BE2C (cell line): Measurements from ENCODE around the gene SMYD4.
"Not testable (repeated sequence)": the region's sequence is repeated elsewhere in the genome, so short reads cannot be mapped to it uniquely, and the experiment has no call there.

Source experiments
- DNase-seq: peaks from one replicate; pipeline ENCODE4 v3.0.0-alpha.2; 2020
- H3K27me3 ChIP-seq: fragments of 250-450 bp; sonication (Bioruptor Pico); 2 replicates; pipeline ENCODE4 v1.5.1; 2020; ENCODE audit warnings: mild to moderate bottlenecking
- H3K36me3 ChIP-seq: fragments of 250-450 bp; sonication (Bioruptor Pico); 2 replicates; pipeline ENCODE4 v1.5.1; 2020; ENCODE audit warnings: mild to moderate bottlenecking
- H3K4me1 ChIP-seq: fragments of 250-450 bp; sonication (Bioruptor Pico); 2 replicates; pipeline ENCODE4 v1.5.1; 2020
- H3K4me3 ChIP-seq: 2 replicates; pipeline ENCODE4 v1.5.1; 2011; ENCODE audit warnings: low read depth, low read length
- H3K9me3 ChIP-seq: fragments of 250-450 bp; sonication (Bioruptor Pico); 2 replicates; pipeline ENCODE4 v1.5.1; 2020
- TF ChIP-seq, protein P1 (sequence below): IDR thresholded peaks from 2 replicates; pipeline ENCODE4 v1.5.1; 2012; ENCODE audit warnings: mild to moderate bottlenecking, low read depth, low read length

The SMYD4 gene

DNA sequence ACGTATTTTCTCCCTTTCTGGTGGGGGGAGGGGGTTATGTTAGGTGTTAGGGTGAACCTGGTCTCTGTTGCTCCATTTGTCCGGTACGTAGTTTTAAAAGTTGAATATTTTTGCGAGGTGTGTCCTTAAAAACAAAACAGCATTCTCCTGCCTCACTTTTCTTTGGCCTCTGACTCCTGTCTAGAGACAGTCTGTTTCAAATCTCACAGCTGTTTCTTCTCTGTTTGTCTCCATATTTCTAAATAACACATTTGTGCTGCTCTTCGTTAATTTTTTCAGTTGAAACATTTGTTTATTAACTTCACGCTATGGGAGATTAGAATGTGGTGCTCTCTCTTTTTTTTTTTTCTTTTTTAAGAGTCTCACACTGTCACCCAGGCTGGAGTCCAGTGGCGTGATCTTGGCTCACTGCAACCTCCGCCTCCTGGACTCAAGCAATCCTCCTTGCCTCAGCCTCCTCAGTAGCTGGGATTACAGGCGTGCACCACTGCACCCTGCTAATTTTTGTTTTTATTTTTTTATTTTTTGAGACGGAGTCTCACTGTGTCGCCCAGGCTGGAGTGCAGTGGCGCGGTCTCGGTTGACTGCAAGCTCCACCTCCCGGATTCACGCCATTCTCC is 31.8 kb upstream of the SMYD4 start:
- H3K4me1 ChIP-seq: no peaks in the 10 kb centered on the region
- no peaks in the 10 kb centered on the region for H3K27me3 ChIP-seq
- no peaks in the 10 kb centered on the region for H3K36me3 ChIP-seq
- no peak for DNase-seq
- H3K9me3 ChIP-seq: no peaks in the 10 kb centered on the region
- no peak overlapping the region for H3K4me3 ChIP-seq
- TF ChIP-seq, protein P1, sequence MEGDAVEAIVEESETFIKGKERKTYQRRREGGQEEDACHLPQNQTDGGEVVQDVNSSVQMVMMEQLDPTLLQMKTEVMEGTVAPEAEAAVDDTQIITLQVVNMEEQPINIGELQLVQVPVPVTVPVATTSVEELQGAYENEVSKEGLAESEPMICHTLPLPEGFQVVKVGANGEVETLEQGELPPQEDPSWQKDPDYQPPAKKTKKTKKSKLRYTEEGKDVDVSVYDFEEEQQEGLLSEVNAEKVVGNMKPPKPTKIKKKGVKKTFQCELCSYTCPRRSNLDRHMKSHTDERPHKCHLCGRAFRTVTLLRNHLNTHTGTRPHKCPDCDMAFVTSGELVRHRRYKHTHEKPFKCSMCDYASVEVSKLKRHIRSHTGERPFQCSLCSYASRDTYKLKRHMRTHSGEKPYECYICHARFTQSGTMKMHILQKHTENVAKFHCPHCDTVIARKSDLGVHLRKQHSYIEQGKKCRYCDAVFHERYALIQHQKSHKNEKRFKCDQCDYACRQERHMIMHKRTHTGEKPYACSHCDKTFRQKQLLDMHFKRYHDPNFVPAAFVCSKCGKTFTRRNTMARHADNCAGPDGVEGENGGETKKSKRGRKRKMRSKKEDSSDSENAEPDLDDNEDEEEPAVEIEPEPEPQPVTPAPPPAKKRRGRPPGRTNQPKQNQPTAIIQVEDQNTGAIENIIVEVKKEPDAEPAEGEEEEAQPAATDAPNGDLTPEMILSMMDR: no peak

DNA sequence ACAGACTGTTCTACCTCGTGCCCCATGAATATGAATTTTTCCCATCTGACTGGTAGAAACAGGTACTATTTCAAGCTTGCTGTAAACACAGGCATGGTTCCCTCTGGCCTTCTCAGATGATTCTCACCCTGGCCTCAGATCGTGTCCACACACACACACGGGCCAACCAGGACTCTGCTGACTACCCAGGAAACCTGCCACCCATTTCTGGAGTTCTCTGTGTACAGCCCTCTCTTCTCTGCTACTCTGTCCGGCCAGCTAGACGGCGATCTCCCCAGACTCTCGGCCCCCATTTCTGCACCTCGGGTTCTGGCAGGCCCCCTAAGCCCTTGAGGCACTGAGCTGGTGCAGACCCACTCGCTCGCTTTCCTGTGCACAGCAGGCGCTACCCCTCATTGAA is 31.3 kb upstream of the SMYD4 start:
- Histone ChIP-seq H3K9me3 (no peaks in the 10 kb centered on the region), H3K4me1 (no peaks in the 10 kb centered on the region), H3K27me3 (no peaks in the 10 kb centered on the region), H3K4me3 (no peak overlapping the region), H3K36me3 (no peaks in the 10 kb centered on the region)
- TF ChIP-seq, protein P1: no peak
- no peak for DNase-seq

DNA sequence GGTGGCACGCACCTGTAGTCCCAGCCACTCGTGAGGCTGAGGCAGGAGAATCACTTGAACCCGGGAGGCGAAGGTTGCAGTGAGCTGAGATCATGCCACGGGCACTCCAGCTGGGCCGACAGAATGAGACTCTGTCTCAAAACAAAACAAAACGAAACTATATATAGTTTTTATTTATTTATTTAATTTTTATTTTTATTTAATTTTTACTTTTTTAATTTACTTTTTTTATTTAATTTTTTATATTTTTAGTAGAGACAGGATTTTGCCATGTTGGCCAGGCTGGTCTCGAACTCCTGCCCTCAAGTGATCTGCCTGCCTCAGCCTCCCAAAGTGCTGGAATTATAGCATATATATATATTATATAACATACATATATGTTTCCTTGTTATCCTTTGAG is 26.8 kb upstream of the SMYD4 start:
- not testable (repeated sequence) for H3K4me3 ChIP-seq, H3K4me1 ChIP-seq, DNase-seq, H3K27me3 ChIP-seq, H3K9me3 ChIP-seq, H3K36me3 ChIP-seq

DNA sequence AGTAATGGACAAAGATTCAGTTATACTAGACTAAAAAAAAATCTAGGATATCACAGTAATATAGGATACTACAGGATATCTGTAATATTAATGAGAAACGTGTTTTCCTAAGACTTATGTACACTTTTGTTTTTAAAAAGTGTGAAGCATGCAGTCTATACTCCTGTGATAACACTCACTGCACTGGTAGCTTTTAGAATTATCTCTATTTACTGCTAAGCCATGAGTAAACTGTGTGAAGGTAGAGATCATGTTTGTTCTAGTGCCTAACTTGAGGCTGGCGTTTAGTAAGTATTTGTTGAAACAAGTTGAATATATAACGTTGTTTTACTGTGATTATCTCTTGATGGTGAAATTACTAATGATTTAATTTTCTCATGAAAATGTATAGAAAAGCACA is 24.0 kb upstream of the SMYD4 start:
- Histone ChIP-seq H3K36me3 (no peaks in the 10 kb centered on the region), H3K9me3 (no peaks in the 10 kb centered on the region), H3K4me1 (no peaks in the 10 kb centered on the region), H3K27me3 (no peaks in the 10 kb centered on the region), H3K4me3 (no peak overlapping the region)
- TF ChIP-seq, protein P1: no peak
- DNase-seq: no peak

DNA sequence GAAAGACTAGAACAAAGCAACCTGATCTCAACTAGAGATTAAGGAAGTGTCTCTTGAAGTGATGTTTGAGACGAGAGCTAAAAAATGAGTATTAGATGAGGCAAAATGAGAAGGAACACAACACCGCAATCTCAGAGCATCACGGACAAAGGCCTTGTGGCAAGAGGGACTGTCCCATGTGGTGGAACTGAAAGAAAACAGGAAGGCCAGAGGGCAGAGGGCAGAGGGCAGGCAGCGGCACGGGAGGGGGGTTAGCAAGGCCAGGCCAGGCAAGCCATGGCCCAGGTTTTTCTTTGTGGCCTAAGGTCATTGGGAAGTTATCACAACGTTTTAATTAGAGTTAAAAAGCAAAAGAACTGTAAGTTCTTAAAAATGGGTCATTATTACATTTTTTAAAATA is 22.6 kb upstream of the SMYD4 start:
- no peaks in the 10 kb centered on the region for H3K9me3 ChIP-seq
- no peak overlapping the region for H3K4me3 ChIP-seq
- no peaks in the 10 kb centered on the region for H3K27me3 ChIP-seq
- no peak for DNase-seq
- no peaks in the 10 kb centered on the region for H3K4me1 ChIP-seq
- TF ChIP-seq, protein P1: no peak
- no peaks in the 10 kb centered on the region for H3K36me3 ChIP-seq

DNA sequence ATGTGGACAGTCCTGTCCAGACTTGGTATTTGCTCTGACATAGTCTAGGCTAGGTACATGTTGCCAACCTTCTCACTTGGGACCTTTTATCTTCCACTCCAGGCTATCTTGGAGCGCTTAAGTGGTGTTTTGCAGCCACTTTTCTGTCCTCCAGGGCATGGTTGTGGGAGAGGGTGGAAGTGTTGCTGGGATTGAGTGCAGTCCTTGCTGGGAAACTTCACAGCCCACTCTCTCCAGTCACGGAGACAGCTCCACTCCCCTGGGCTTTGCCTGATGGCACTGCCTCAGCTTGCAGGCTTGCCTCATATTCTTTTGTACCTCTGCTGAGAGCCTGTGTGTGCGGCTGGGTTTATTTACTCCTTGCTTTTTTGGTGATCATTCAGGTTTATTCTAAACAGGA is 17.5 kb upstream of the SMYD4 start:
- H3K36me3 ChIP-seq: peaks cover 3% of the 10 kb centered on the region; the same call in 1 of the 2 replicates
- H3K4me3 ChIP-seq: no peak overlapping the region

More for the DNA sequence above, 17.5 kb upstream of the SMYD4 start:
- Histone ChIP-seq H3K27me3 (no peaks in the 10 kb centered on the region), H3K9me3 (no peaks in the 10 kb centered on the region), H3K4me1 (no peaks in the 10 kb centered on the region; the same call in 1 of the 2 replicates)
- peak; percentile 68 for DNase-seq
- TF ChIP-seq, protein P1: no peak
